ENCODE measurements around the gene SLC47A2.

The SLC47A2 gene

GRCh38 chr17:19705771-19706770, 10.3 kb downstream of the SLC47A2 start:
- no peak for TF ChIP-seq CTCF (IDR thresholded peaks at IDR 0.05; ENCODE audit: insufficient read depth, low read length, poor library complexity, severe bottlenecking)
- H3K27me3 ChIP-seq (replicated peaks; ENCODE audit: control insufficient read depth, insufficient read depth, low read length), result no peaks in the 10 kb centered on the region
- no peaks in the 10 kb centered on the region for H3K36me3 ChIP-seq (ENCODE audit: control insufficient read depth, insufficient read depth, low read length)
- no peak for DNase-seq (ENCODE audit: extremely low read depth, insufficient read length)
- no peak overlapping the region for H3K4me3 ChIP-seq (replicated peaks; ENCODE audit: low read depth, low read length)

- no peaks in the 10 kb centered on the region for H3K27me3 ChIP-seq (replicated peaks; ENCODE audit: control insufficient read depth, insufficient read depth, low read length)
- no peak for DNase-seq (ENCODE audit: extremely low read depth, insufficient read length)
- no peak for TF ChIP-seq CTCF (IDR thresholded peaks at IDR 0.05; ENCODE audit: insufficient read depth, low read length, poor library complexity, severe bottlenecking)
- no peak overlapping the region for H3K4me3 ChIP-seq (replicated peaks; ENCODE audit: low read depth, low read length)
- no peaks in the 10 kb centered on the region for H3K36me3 ChIP-seq (ENCODE audit: control insufficient read depth, insufficient read depth, low read length)
These were observed 11.2 kb downstream of the SLC47A2 start for GRCh38 chr17:19705201-19705600.

GRCh38 chr17:19703828-19704613, 12.4 kb downstream of the SLC47A2 start:
- no peak for DNase-seq (ENCODE audit: extremely low read depth, insufficient read length)
- no peaks in the 10 kb centered on the region for H3K36me3 ChIP-seq (ENCODE audit: control insufficient read depth, insufficient read depth, low read length)
- no peak for TF ChIP-seq CTCF (IDR thresholded peaks at IDR 0.05; ENCODE audit: insufficient read depth, low read length, poor library complexity, severe bottlenecking)
- no peak overlapping the region for H3K4me3 ChIP-seq (replicated peaks; ENCODE audit: low read depth, low read length)
- H3K27me3 ChIP-seq (replicated peaks; ENCODE audit: control insufficient read depth, insufficient read depth, low read length), result no peaks in the 10 kb centered on the region

- DNase-seq (ENCODE audit: extremely low read depth, insufficient read length), result no peak
- Histone ChIP-seq H3K4me3 (replicated peaks; ENCODE audit: low read depth, low read length) (no peak overlapping the region), H3K27me3 (replicated peaks; ENCODE audit: control insufficient read depth, insufficient read depth, low read length) (no peaks in the 10 kb centered on the region), H3K36me3 (ENCODE audit: control insufficient read depth, insufficient read depth, low read length) (no peaks in the 10 kb centered on the region)
- no peak for TF ChIP-seq CTCF (IDR thresholded peaks at IDR 0.05; ENCODE audit: insufficient read depth, low read length, poor library complexity, severe bottlenecking)
These were observed 13.1 kb downstream of the SLC47A2 start for GRCh38 chr17:19703106-19703827.

GRCh38 chr17:19702217-19702641, 14.2 kb downstream of the SLC47A2 start:
- Histone ChIP-seq H3K36me3 (ENCODE audit: control insufficient read depth, insufficient read depth, low read length) (no peaks in the 10 kb centered on the region), H3K27me3 (replicated peaks; ENCODE audit: control insufficient read depth, insufficient read depth, low read length) (no peaks in the 10 kb centered on the region), H3K4me3 (replicated peaks; ENCODE audit: low read depth, low read length) (no peak overlapping the region)
- no peak for TF ChIP-seq CTCF (IDR thresholded peaks at IDR 0.05; ENCODE audit: insufficient read depth, low read length, poor library complexity, severe bottlenecking)
- DNase-seq (ENCODE audit: extremely low read depth, insufficient read length), result no peak

All from GM06990 (cell line).